Measurements from ENCODE around the gene GTF2A1L. TPM values are rescaled to one million over a fixed set of nuclear protein-coding genes. Genes with fewer than 3 reads are reported as not detected.

The GTF2A1L gene
- total and polyA plus RNA-seq, 2 experiments from 2014 or later: 0.65 to 0.94 TPM

GRCh38 chr2:48685126-48685525 is 67.5 kb downstream of the GTF2A1L start:
- H3K4me3 Mint-ChIP-seq: no peak overlapping the region
- no peaks in the 10 kb centered on the region for H3K9me3 Mint-ChIP-seq
- H3K27ac ChIP-seq (ENCODE audit: low read depth): no peak overlapping the region
- H3K36me3 Mint-ChIP-seq (ENCODE audit: low read depth): no peaks in the 10 kb centered on the region
- no peak for TF ChIP-seq NANOG (IDR thresholded peaks at IDR 0.05; ENCODE audit: borderline replicate concordance)
- TF ChIP-seq POLR2AphosphoS5 (IDR thresholded peaks at IDR 0.05; ENCODE audit: low read depth): no peak
- no peak for TF ChIP-seq CREB1 (CRISPR knock-in tag; IDR thresholded peaks at IDR 0.05; ENCODE audit: low read depth)
- TF ChIP-seq, protein P1, sequence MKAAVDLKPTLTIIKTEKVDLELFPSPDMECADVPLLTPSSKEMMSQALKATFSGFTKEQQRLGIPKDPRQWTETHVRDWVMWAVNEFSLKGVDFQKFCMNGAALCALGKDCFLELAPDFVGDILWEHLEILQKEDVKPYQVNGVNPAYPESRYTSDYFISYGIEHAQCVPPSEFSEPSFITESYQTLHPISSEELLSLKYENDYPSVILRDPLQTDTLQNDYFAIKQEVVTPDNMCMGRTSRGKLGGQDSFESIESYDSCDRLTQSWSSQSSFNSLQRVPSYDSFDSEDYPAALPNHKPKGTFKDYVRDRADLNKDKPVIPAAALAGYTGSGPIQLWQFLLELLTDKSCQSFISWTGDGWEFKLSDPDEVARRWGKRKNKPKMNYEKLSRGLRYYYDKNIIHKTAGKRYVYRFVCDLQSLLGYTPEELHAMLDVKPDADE (IDR thresholded peaks at IDR 0.05): no peak
- TF ChIP-seq ZNF331 (CRISPR knock-in tag; IDR thresholded peaks at IDR 0.05; ENCODE audit: low read depth): no peak
- no peak for TF ChIP-seq EZH2 (IDR thresholded peaks at IDR 0.05; ENCODE audit: low read depth, unreplicated experiment)
- no peak overlapping the region for H2AFZ ChIP-seq
- H3K36me3 ChIP-seq (ENCODE audit: insufficient read depth): no peaks in the 10 kb centered on the region
- DNase-seq (ENCODE audit: low spot score) (no peak), ATAC-seq (no peak)
- no peak overlapping the region for H3K4me2 ChIP-seq
- no peaks in the 10 kb centered on the region for H3K9me2 ChIP-seq (ENCODE audit: insufficient read depth)
- no peaks in the 10 kb centered on the region for H3F3A ChIP-seq (replicated peaks; ENCODE audit: low read depth)
- H3K4me1 Mint-ChIP-seq: no peaks in the 10 kb centered on the region
- no peaks in the 10 kb centered on the region for H3K4me1 ChIP-seq (ENCODE audit: insufficient read depth)
- H4K20me1 ChIP-seq (replicated peaks; ENCODE audit: insufficient read depth): no peaks in the 10 kb centered on the region
- no peak overlapping the region for H3K4me3 ChIP-seq
- no peaks in the 10 kb centered on the region for H3K79me2 ChIP-seq (replicated peaks; ENCODE audit: insufficient read depth)
- H3K27ac Mint-ChIP-seq: no peak overlapping the region
- peaks cover 1% of the 10 kb centered on the region for H3K27me3 Mint-ChIP-seq (ENCODE audit: insufficient read depth, low read depth, poor library complexity)
- H3K27me3 ChIP-seq (ENCODE audit: insufficient read depth): no peaks in the 10 kb centered on the region

DNA sequence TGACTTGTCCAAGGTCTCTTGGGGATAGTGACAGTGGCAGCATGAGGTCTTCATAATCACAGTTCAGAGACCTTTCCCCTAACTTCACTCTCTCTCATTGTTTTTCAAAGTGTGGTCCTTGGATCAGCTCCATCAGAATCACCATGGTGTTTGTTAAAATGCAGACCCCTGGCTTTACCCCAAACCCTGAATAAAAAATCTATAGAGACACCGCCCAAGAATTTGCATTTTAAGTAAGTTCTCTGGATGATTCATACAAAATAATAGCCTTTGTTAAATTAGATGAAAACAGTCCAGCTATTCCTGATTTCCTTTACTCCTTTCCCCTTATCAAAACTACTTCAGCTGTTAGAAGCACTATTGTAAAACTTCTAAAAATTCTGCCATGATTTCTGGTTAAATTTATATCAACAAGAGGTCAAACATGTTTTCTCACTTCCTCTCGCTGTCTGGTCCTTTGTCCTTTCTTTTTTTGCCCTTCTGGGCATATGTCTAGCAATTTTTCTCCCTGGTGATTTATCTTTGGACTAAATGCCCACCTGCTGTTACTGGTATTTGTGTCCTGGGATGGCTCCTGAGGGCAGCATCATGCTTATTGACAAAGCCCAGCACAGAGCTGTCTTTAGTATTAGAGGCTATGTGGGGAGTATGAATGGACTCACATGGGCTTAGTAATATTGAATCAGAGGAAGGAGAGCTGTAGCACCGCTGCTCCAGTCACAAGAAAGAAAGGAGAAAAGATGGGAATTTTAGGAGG is 74.5 kb downstream of the GTF2A1L start:
- H2AFZ ChIP-seq: no peak overlapping the region
- no peaks in the 10 kb centered on the region for H3K27me3 ChIP-seq (ENCODE audit: insufficient read depth)
- H3K4me2 ChIP-seq: no peak overlapping the region
- peaks cover 1% of the 10 kb centered on the region for H3K27me3 Mint-ChIP-seq (ENCODE audit: insufficient read depth, low read depth, poor library complexity)
- no peaks in the 10 kb centered on the region for H3K79me2 ChIP-seq (replicated peaks; ENCODE audit: insufficient read depth)
- H3K36me3 Mint-ChIP-seq (ENCODE audit: low read depth): no peaks in the 10 kb centered on the region
- H3K27ac Mint-ChIP-seq: peak overlapping the region; percentile 35; the same call in 1 of the 2 replicates
- no peak for TF ChIP-seq POLR2AphosphoS5 (IDR thresholded peaks at IDR 0.05; ENCODE audit: low read depth)
- no peaks in the 10 kb centered on the region for H3K36me3 ChIP-seq (ENCODE audit: insufficient read depth)
- no peak overlapping the region for H3K27ac ChIP-seq (ENCODE audit: low read depth)
- no peaks in the 10 kb centered on the region for H3F3A ChIP-seq (replicated peaks; ENCODE audit: low read depth)
- peaks cover 31% of the 10 kb centered on the region for H3K4me1 Mint-ChIP-seq
- H3K9me3 Mint-ChIP-seq: no peaks in the 10 kb centered on the region
- no peak overlapping the region for H3K4me3 Mint-ChIP-seq
- peak; percentile 60 for ATAC-seq
- no peak overlapping the region for H3K4me3 ChIP-seq
- H3K9me2 ChIP-seq (ENCODE audit: insufficient read depth): no peaks in the 10 kb centered on the region
- H3K4me1 ChIP-seq (ENCODE audit: insufficient read depth): peaks cover 17% of the 10 kb centered on the region
- DNase-seq (ENCODE audit: low spot score): peak; percentile 38
- H4K20me1 ChIP-seq (replicated peaks; ENCODE audit: insufficient read depth): no peaks in the 10 kb centered on the region

DNA sequence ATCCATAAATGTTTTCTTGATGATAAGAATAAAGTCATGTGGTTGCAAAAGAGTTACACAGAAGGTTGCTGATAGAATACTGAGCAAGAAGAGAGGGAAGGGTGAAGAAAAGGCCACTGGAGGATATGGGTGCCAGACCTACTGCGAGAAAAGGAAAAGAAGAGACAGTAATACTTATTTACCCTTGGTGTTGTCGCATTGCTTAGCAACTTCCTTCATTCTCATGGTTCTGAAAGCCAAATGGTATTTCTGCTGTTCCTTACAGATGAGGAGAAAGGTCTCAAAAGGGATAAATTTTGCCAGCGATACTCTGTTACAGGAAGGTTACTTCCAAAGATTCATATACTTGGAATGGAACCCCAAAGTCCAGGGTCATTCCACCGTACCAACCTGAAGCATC is 75.4 kb downstream of the GTF2A1L start:
- Histone ChIP-seq H4K20me1 (replicated peaks; ENCODE audit: insufficient read depth) (no peaks in the 10 kb centered on the region), H3K4me1 (ENCODE audit: insufficient read depth) (peaks cover 17% of the 10 kb centered on the region), H3K27me3 (ENCODE audit: insufficient read depth) (no peaks in the 10 kb centered on the region), H3K9me2 (ENCODE audit: insufficient read depth) (no peaks in the 10 kb centered on the region), H2AFZ (no peak overlapping the region), H3F3A (replicated peaks; ENCODE audit: low read depth) (no peaks in the 10 kb centered on the region), H3K4me2 (no peak overlapping the region), H3K4me3 (no peak overlapping the region), H3K36me3 (ENCODE audit: insufficient read depth) (no peaks in the 10 kb centered on the region), H3K27ac (ENCODE audit: low read depth) (no peak overlapping the region), H3K79me2 (replicated peaks; ENCODE audit: insufficient read depth) (no peaks in the 10 kb centered on the region)
- Mint-ChIP-seq H3K9me3 (no peaks in the 10 kb centered on the region), H3K27ac (no peak overlapping the region), H3K4me1 (peaks cover 31% of the 10 kb centered on the region), H3K36me3 (ENCODE audit: low read depth) (no peaks in the 10 kb centered on the region), H3K4me3 (no peak overlapping the region), H3K27me3 (ENCODE audit: insufficient read depth, low read depth, poor library complexity) (peaks cover 1% of the 10 kb centered on the region)
- peak; percentile 20 for DNase-seq (ENCODE audit: low spot score)
- no peak for ATAC-seq
- TF ChIP-seq, protein P2, sequence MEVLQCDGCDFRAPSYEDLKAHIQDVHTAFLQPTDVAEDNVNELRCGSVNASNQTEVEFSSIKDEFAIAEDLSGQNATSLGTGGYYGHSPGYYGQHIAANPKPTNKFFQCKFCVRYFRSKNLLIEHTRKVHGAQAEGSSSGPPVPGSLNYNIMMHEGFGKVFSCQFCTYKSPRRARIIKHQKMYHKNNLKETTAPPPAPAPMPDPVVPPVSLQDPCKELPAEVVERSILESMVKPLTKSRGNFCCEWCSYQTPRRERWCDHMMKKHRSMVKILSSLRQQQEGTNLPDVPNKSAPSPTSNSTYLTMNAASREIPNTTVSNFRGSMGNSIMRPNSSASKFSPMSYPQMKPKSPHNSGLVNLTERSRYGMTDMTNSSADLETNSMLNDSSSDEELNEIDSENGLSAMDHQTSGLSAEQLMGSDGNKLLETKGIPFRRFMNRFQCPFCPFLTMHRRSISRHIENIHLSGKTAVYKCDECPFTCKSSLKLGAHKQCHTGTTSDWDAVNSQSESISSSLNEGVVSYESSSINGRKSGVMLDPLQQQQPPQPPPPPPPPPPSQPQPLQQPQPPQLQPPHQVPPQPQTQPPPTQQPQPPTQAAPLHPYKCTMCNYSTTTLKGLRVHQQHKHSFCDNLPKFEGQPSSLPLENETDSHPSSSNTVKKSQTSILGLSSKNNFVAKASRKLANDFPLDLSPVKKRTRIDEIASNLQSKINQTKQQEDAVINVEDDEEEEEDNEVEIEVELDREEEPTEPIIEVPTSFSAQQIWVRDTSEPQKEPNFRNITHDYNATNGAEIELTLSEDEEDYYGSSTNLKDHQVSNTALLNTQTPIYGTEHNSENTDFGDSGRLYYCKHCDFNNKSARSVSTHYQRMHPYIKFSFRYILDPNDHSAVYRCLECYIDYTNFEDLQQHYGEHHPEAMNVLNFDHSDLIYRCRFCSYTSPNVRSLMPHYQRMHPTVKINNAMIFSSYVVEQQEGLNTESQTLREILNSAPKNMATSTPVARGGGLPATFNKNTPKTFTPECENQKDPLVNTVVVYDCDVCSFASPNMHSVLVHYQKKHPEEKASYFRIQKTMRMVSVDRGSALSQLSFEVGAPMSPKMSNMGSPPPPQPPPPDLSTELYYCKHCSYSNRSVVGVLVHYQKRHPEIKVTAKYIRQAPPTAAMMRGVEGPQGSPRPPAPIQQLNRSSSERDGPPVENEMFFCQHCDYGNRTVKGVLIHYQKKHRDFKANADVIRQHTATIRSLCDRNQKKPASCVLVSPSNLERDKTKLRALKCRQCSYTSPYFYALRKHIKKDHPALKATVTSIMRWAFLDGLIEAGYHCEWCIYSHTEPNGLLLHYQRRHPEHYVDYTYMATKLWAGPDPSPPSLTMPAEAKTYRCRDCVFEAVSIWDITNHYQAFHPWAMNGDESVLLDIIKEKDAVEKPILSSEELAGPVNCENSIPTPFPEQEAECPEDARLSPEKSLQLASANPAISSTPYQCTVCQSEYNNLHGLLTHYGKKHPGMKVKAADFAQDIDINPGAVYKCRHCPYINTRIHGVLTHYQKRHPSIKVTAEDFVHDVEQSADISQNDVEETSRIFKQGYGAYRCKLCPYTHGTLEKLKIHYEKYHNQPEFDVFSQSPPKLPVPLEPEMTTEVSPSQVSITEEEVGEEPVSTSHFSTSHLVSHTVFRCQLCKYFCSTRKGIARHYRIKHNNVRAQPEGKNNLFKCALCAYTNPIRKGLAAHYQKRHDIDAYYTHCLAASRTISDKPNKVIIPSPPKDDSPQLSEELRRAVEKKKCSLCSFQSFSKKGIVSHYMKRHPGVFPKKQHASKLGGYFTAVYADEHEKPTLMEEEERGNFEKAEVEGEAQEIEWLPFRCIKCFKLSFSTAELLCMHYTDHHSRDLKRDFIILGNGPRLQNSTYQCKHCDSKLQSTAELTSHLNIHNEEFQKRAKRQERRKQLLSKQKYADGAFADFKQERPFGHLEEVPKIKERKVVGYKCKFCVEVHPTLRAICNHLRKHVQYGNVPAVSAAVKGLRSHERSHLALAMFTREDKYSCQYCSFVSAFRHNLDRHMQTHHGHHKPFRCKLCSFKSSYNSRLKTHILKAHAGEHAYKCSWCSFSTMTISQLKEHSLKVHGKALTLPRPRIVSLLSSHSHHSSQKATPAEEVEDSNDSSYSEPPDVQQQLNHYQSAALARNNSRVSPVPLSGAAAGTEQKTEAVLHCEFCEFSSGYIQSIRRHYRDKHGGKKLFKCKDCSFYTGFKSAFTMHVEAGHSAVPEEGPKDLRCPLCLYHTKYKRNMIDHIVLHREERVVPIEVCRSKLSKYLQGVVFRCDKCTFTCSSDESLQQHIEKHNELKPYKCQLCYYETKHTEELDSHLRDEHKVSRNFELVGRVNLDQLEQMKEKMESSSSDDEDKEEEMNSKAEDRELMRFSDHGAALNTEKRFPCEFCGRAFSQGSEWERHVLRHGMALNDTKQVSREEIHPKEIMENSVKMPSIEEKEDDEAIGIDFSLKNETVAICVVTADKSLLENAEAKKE (CRISPR knock-in tag; IDR thresholded peaks at IDR 0.05): no peak
- no peak for TF ChIP-seq ZNF331 (CRISPR knock-in tag; IDR thresholded peaks at IDR 0.05; ENCODE audit: low read depth)
